Keratinocyte (primary cell): Measurements from ENCODE around the gene GALNT8. TPM values are rescaled to one million over a fixed set of nuclear protein-coding genes. Genes with fewer than 3 reads are reported as not detected.

Source experiments
- DNase-seq: peaks from one replicate; pipeline ENCODE4 v3.0.0-alpha.2; 2011; ENCODE audit warnings: low read depth, missing footprints, low spot score
- FAIRE-seq: peaks from 2 replicates; lab custom pipeline; 2011; peaks lifted over from hg19 to GRCh38; lab: Jason Lieb, UNC
- H2AFZ ChIP-seq: 2 replicates; pipeline ENCODE4 v1.6.0; 2012; ENCODE audit warnings: low read length, control low read depth, inconsistent platforms; ENCODE audit not compliant: control insufficient read depth
- H3K27ac ChIP-seq: 2 replicates; pipeline ENCODE4 v1.5.1; 2011; ENCODE audit warnings: low read length; ENCODE audit not compliant: control insufficient read depth, insufficient read depth
- H3K27me3 ChIP-seq: 3 replicates; pipeline ENCODE4 v1.6.0; 2011; ENCODE audit warnings: low read length; ENCODE audit not compliant: control insufficient read depth, insufficient read depth; ENCODE audit errors: extremely low read depth
- H3K36me3 ChIP-seq, 2 experiments: 2 replicates in 1 of 2; 3 replicates in 1 of 2; pipeline ENCODE4 v1.5.1; 2011; ENCODE audit warnings: low read length in 2 of 2, mild to moderate bottlenecking in 1 of 2; ENCODE audit not compliant: control insufficient read depth in 2 of 2, insufficient read depth in 2 of 2; ENCODE audit errors: extremely low read depth in 1 of 2
- H3K4me1 ChIP-seq: 3 replicates; pipeline ENCODE4 v1.5.1; 2011; ENCODE audit warnings: low read length; ENCODE audit not compliant: control insufficient read depth, insufficient read depth; ENCODE audit errors: extremely low read depth
- H3K4me2 ChIP-seq: 3 replicates; pipeline ENCODE4 v1.6.0; 2011; ENCODE audit warnings: low read depth, low read length; ENCODE audit not compliant: control insufficient read depth, insufficient read depth; ENCODE audit errors: extremely low read depth
- H3K4me3 ChIP-seq, 3 experiments: fragments of 200-600 bp in 1 of 3; sonication (generic) in 1 of 3; 2 replicates in 2 of 3; 3 replicates in 1 of 3; pipeline ENCODE4 v1.5.1; 2011 to 2016; ENCODE audit warnings: low read length in 3 of 3, mild to moderate bottlenecking in 3 of 3, control low read depth in 2 of 3, inconsistent platforms in 1 of 3, low read depth in 1 of 3, mixed read lengths in 1 of 3, mixed run types in 1 of 3, moderate library complexity in 1 of 3; ENCODE audit not compliant: control insufficient read depth in 2 of 3, insufficient read depth in 2 of 3; ENCODE audit errors: extremely low read depth in 1 of 3
- H3K79me2 ChIP-seq: 2 replicates; pipeline ENCODE4 v1.6.0; 2012; ENCODE audit warnings: low read length; ENCODE audit not compliant: control insufficient read depth, insufficient read depth
- H3K9ac ChIP-seq: 3 replicates; pipeline ENCODE4 v1.6.0; 2011; ENCODE audit warnings: low read length; ENCODE audit not compliant: control insufficient read depth, insufficient read depth; ENCODE audit errors: extremely low read depth
- H3K9me1 ChIP-seq: 3 replicates; pipeline ENCODE4 v1.6.0; 2011; ENCODE audit warnings: low read length; ENCODE audit not compliant: control insufficient read depth, insufficient read depth; ENCODE audit errors: extremely low read depth
- H3K9me3 ChIP-seq: 2 replicates; pipeline ENCODE4 v1.5.1; 2012; ENCODE audit warnings: low read depth, low read length; ENCODE audit not compliant: control insufficient read depth
- H4K20me1 ChIP-seq: 3 replicates; pipeline ENCODE4 v1.6.0; 2011; ENCODE audit warnings: low read length; ENCODE audit not compliant: control insufficient read depth, insufficient read depth; ENCODE audit errors: extremely low read depth
- EZH2 ChIP-seq: IDR thresholded peaks from one replicate; pipeline ENCODE4 v1.6.1; 2012; ENCODE audit warnings: inconsistent platforms, mild to moderate bottlenecking, low read length, moderate library complexity
- dilution Hi-C: fragments of 300-500 bp; cut with MboI; formaldehyde crosslinking; loops from one replicate; pipeline ENCODE4 v1.7.0; 2020; ENCODE audit warnings: low sequenced_read_pairs; ENCODE audit not compliant: extremely low pct_ligation_motif_present
- polyA plus RNA-seq, 5 experiments: library from polyadenylated mRNA; depleted of rRNA in 3 of 5; stranded (reverse) in 3 of 5; stranded (forward) in 1 of 5; unstranded in 1 of 5; fragments of >200 nt; gene quantifications; 1 replicate in 1 of 5; 2 replicates in 3 of 5; 3 replicates in 1 of 5; pipeline versions ENCODE4 v1.2.1 to v1.2.3, GENCODE V29; 2011 to 2012; ENCODE audit warnings: missing spikeins in 2 of 5, low read depth in 1 of 5, low replicate concordance in 1 of 5
- TF ChIP-seq, protein P1 (sequence below), 3 experiments: IDR thresholded peaks in 1 of 3; conservative IDR thresholded peaks in 1 of 3; optimal IDR thresholded peaks in 1 of 3; 2 replicates in 2 of 3; 3 replicates in 1 of 3; pipeline versions ENCODE3 to v1.5.1; 2011; ENCODE audit warnings: low read length in 3 of 3, mild to moderate bottlenecking in 3 of 3, moderate library complexity in 2 of 3, control low read depth in 1 of 3, inconsistent platforms in 1 of 3; ENCODE audit not compliant: insufficient read depth in 2 of 3; ENCODE audit errors: extremely low read depth in 1 of 3

Gene GALNT8
- polyA plus RNA-seq, 1 donor (not counting 4 experiments of a cell fraction or from before 2014, with no cell fraction given) = 0.10 TPM

DNA sequence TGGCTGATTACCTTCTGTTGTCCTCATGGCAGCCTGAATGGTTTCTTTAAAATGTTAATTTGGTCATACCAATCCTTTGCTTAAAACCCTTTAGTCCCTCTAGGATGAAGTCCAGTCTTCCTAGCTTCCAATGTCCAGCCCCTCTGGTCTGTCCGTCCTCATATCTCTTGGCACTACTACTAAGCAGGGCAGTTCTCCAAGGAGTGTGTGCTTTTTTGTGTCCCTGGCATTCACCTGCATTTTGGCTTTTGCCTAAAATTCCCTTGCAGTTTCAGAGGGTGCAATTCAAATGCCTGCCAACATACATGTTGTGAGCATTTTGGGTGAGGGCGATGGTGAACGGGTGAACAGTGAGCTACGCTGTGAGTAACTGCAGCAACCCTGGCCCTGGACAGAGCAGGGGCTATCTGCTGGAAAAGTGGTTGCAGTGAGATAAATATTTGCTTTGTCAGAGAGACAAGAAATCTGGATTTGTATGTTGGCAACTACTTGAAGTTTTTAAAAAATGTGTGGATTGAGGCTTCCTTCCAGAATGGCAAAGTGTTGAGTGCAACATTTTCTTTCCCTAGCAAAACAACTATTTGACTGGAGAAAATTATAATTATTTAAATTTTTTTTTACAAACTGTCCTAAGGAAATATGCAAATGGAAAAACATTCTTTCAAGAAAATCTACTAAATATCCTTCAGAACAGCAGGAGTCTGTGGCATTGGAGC lies 14.6 kb downstream of the GALNT8 start:
- FAIRE-seq (no peak), DNase-seq (no peak)
- H3K4me1 ChIP-seq = no peaks in the 10 kb centered on the region
- no peaks in the 10 kb centered on the region for H4K20me1 ChIP-seq
- no peaks in the 10 kb centered on the region for H3K79me2 ChIP-seq
- H3K4me2 ChIP-seq = no peak overlapping the region
- H3K9me3 ChIP-seq = no peaks in the 10 kb centered on the region
- no peak overlapping the region for H3K4me3 ChIP-seq
- no peaks in the 10 kb centered on the region for H3K36me3 ChIP-seq
- H3K9ac ChIP-seq = no peak overlapping the region
- no peaks in the 10 kb centered on the region for H3K9me1 ChIP-seq
- no peaks in the 10 kb centered on the region for H3K27me3 ChIP-seq
- H2AFZ ChIP-seq = no peak overlapping the region
- dilution Hi-C loops = no loop called here
- no peak overlapping the region for H3K27ac ChIP-seq
- no peak for TF ChIP-seq EZH2
- TF ChIP-seq, protein P1, sequence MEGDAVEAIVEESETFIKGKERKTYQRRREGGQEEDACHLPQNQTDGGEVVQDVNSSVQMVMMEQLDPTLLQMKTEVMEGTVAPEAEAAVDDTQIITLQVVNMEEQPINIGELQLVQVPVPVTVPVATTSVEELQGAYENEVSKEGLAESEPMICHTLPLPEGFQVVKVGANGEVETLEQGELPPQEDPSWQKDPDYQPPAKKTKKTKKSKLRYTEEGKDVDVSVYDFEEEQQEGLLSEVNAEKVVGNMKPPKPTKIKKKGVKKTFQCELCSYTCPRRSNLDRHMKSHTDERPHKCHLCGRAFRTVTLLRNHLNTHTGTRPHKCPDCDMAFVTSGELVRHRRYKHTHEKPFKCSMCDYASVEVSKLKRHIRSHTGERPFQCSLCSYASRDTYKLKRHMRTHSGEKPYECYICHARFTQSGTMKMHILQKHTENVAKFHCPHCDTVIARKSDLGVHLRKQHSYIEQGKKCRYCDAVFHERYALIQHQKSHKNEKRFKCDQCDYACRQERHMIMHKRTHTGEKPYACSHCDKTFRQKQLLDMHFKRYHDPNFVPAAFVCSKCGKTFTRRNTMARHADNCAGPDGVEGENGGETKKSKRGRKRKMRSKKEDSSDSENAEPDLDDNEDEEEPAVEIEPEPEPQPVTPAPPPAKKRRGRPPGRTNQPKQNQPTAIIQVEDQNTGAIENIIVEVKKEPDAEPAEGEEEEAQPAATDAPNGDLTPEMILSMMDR (optimal IDR thresholded peaks at IDR 0.05 in 1 of 3, IDR thresholded peaks at IDR 0.05 in 1 of 3, conservative IDR thresholded peaks at IDR 0.05 in 1 of 3; ENCODE audit: extremely low read depth in 1 of 3, insufficient read depth in 2 of 3, low read length in 3 of 3) = no peak

DNA sequence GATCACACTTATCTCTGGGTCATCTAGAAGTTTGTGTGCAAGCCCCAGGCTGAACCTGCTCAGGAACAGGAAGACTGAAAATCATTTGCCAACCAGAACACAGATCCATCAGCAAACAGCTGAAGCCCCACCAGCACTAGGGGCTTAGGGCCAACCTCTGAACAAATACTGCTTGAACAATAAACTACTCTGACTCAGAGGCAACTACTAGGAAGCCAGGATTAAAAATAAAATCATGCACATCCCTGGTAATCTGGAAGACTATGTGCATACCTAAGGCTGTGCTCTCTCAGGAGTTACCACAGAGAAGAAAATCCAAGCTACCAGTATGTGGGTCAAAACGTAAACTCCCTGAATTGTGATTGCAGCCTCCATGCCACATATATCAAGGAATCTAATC lies 15.9 kb downstream of the GALNT8 start:
- Histone ChIP-seq H3K9ac (no peak overlapping the region), H3K9me3 (no peaks in the 10 kb centered on the region), H3K4me1 (no peaks in the 10 kb centered on the region), H2AFZ (no peak overlapping the region), H3K27ac (no peak overlapping the region), H3K79me2 (no peaks in the 10 kb centered on the region), H3K4me2 (no peak overlapping the region), H3K36me3 (no peaks in the 10 kb centered on the region), H3K9me1 (no peaks in the 10 kb centered on the region), H4K20me1 (no peaks in the 10 kb centered on the region), H3K27me3 (no peaks in the 10 kb centered on the region), H3K4me3 (no peak overlapping the region)
- FAIRE-seq (no peak), DNase-seq (no peak)
- dilution Hi-C loops = no loop called here
- no peak for TF ChIP-seq EZH2

- H3K4me3 ChIP-seq = no peak overlapping the region
- no peak overlapping the region for H3K9ac ChIP-seq
- no peaks in the 10 kb centered on the region for H3K79me2 ChIP-seq
- TF ChIP-seq, protein P1 (optimal IDR thresholded peaks at IDR 0.05 in 1 of 3, IDR thresholded peaks at IDR 0.05 in 1 of 3, conservative IDR thresholded peaks at IDR 0.05 in 1 of 3; ENCODE audit: extremely low read depth in 1 of 3, insufficient read depth in 2 of 3, low read length in 3 of 3) = no peak
- no peak for TF ChIP-seq EZH2
- DNase-seq (no peak), FAIRE-seq (no peak)
- H3K36me3 ChIP-seq = no peaks in the 10 kb centered on the region
- no peaks in the 10 kb centered on the region for H3K9me1 ChIP-seq
- no peak overlapping the region for H3K4me2 ChIP-seq
- no peaks in the 10 kb centered on the region for H4K20me1 ChIP-seq
- H3K9me3 ChIP-seq = no peaks in the 10 kb centered on the region
- no peak overlapping the region for H2AFZ ChIP-seq
- no peaks in the 10 kb centered on the region for H3K4me1 ChIP-seq
- H3K27ac ChIP-seq = no peak overlapping the region
- dilution Hi-C loops = no loop called here
- H3K27me3 ChIP-seq = no peaks in the 10 kb centered on the region
Measured at GRCh38 chr12:4738541-4738940, 18.3 kb downstream of the GALNT8 start.
